Tibial artery (tissue), 4 donors: ENCODE results near the gene CCNJ.

ENCODE experiments used
- DNase-seq, 2 donors: peaks; one replicate each; pipeline ENCODE4 v3.0.0-alpha.2; 2019
- H3K27ac ChIP-seq, 2 donors: fragments of 200-600 bp; sonication (generic) in 1 of 2; 1 replicate in 1 of 2; 2 replicates in 1 of 2; pipeline ENCODE4 v1.5.1; 2018 to 2019; ENCODE audit warnings: mild to moderate bottlenecking in 1 of 2
- H3K27me3 ChIP-seq, 2 donors: fragments of 200-600 bp; sonication (generic) in 1 of 2; one replicate each; pipeline versions ENCODE4 v1.5.1 to v1.6.0; 2016 to 2019
- H3K36me3 ChIP-seq, 3 donors: fragments of 200-600 bp; sonication (generic) in 2 of 3; one replicate each; pipeline ENCODE4 v1.5.1; 2016 to 2019; ENCODE audit warnings: mild to moderate bottlenecking in 2 of 3
- H3K4me1 ChIP-seq, 4 donors: fragments of 200-600 bp; sonication (generic) in 2 of 4; 1 replicate in 3 of 4; 2 replicates in 1 of 4; pipeline ENCODE4 v1.5.1; 2016 to 2019
- H3K4me3 ChIP-seq, 2 donors: fragments of 200-600 bp; sonication (generic) in 1 of 2; 1 replicate in 1 of 2; 2 replicates in 1 of 2; pipeline ENCODE4 v1.5.1; 2018 to 2019; ENCODE audit warnings: mild to moderate bottlenecking in 2 of 2
- H3K9me3 ChIP-seq, 3 donors: fragments of 200-600 bp; sonication (generic) in 1 of 3; one replicate each; pipeline ENCODE4 v1.5.1; 2016 to 2019
- CTCF ChIP-seq, 2 experiments: fragments of 200-600 bp in 1 of 2; fragments of 450-650 bp in 1 of 2; IDR thresholded peaks; one replicate each; pipeline ENCODE4 v1.5.1; 2017 to 2019; ENCODE audit warnings: antibody characterized with exemption in 2 of 2, mild to moderate bottlenecking in 1 of 2, moderate library complexity in 1 of 2
- intact Hi-C: fragments of 100-400 bp; cut with DNase I; formaldehyde crosslinking; loops from one replicate; pipeline ENCODE4 v1.15.0; 2023; ENCODE audit warnings: low total_unique reads

Gene CCNJ

DNA sequence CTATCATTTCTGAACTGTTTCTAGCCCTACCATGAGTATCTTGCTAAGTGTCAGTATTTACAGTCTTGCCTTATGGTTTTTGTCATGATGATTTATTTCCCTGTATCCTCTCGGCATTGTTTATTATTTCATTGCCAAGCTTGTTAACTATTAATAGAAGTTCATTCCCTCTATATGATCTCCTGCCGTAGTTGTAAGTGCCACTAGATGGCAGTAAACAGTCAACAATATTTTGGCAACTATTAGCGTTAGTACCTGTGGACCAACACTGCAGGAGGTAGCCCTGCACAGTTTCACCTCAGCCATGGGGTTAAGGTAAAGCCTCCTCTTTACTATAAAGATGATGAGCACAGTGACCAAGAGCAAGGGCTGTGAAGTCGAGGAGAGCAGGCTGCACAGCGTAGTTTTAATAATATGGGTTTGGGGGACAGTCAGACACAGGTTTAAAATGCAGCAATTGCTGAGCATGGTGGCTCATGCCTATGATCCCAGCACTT is 26.1 kb upstream of the CCNJ start:
- Histone ChIP-seq H3K36me3 (no peaks in the 10 kb centered on the region), H3K4me1 (peaks cover 0 to 3% (median 0%) of the 10 kb centered on the region in 4 donors), H3K9me3 (no peaks in the 10 kb centered on the region), H3K27me3 (no peaks in the 10 kb centered on the region), H3K4me3 (no peak overlapping the region), H3K27ac (no peak overlapping the region)
- intact Hi-C loops: loop anchor here (5.0 kb wide), 1 partner anchor 275 kb away; no protein-coding TSS in a partner anchor
- peak; percentile 62 to 68 for TF ChIP-seq CTCF (IDR thresholded peaks at IDR 0.05)
- no peak for DNase-seq

- H3K4me3 ChIP-seq: no peak overlapping the region
- H3K27ac ChIP-seq: no peak overlapping the region
- H3K4me1 ChIP-seq: peaks cover 0 to 3% (median 0%) of the 10 kb centered on the region in 4 donors
- no peaks in the 10 kb centered on the region for H3K9me3 ChIP-seq
- no peaks in the 10 kb centered on the region for H3K27me3 ChIP-seq
- no peak for DNase-seq
- intact Hi-C loops: no loop called here
- TF ChIP-seq CTCF (IDR thresholded peaks at IDR 0.05): no peak
- no peaks in the 10 kb centered on the region for H3K36me3 ChIP-seq
These were observed 22.1 kb upstream of the CCNJ start for GRCh38 chr10:96021332-96021731.

- no peaks in the 10 kb centered on the region for H3K36me3 ChIP-seq
- TF ChIP-seq CTCF (IDR thresholded peaks at IDR 0.05): no peak
- intact Hi-C loops: no loop called here
These were observed 20.6 kb upstream of the CCNJ start for GRCh38 chr10:96022739-96023138.

GRCh38 chr10:96023168-96023567 is 20.2 kb upstream of the CCNJ start:
- no peak for TF ChIP-seq CTCF (IDR thresholded peaks at IDR 0.05)
- H3K27ac ChIP-seq: no peak overlapping the region
- intact Hi-C loops: no loop called here

More at GRCh38 chr10:96022739-96023138, 20.6 kb upstream of the CCNJ start:
- no peaks in the 10 kb centered on the region for H3K9me3 ChIP-seq
- no peaks in the 10 kb centered on the region for H3K27me3 ChIP-seq
- H3K4me1 ChIP-seq: no peaks in the 10 kb centered on the region
- DNase-seq: no peak
- H3K27ac ChIP-seq: no peak overlapping the region
- H3K4me3 ChIP-seq: no peak overlapping the region

DNA sequence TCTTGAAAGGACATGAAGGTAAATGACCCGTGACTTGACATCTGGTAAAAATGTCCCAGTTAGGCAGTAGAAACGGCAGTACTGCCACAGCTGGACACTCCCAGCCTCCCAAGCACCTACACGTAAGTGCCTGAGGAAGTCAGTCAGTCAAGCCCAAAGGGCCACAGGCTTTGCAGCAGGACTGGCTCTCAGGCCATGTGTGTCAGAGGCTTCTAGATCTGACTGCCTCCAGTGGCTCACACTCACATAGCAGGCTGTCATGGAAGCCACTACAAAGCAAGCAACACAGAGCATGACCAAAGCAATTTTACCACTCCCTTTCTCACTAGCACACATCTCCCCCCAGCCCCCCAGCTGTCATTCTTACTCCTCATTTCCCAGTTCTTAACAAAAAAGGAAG is 17.8 kb upstream of the CCNJ start:
- Histone ChIP-seq H3K27me3 (no peaks in the 10 kb centered on the region), H3K27ac (no peak overlapping the region)
- intact Hi-C loops: no loop called here

More at GRCh38 chr10:96023168-96023567, 20.2 kb upstream of the CCNJ start:
- Histone ChIP-seq H3K36me3 (no peaks in the 10 kb centered on the region), H3K4me1 (no peaks in the 10 kb centered on the region), H3K4me3 (no peak overlapping the region), H3K9me3 (no peaks in the 10 kb centered on the region), H3K27me3 (no peaks in the 10 kb centered on the region)
- DNase-seq: no peak

More for the DNA sequence above, 17.8 kb upstream of the CCNJ start:
- no peaks in the 10 kb centered on the region for H3K4me1 ChIP-seq
- H3K4me3 ChIP-seq: no peak overlapping the region
- TF ChIP-seq CTCF (IDR thresholded peaks at IDR 0.05): no peak
- no peaks in the 10 kb centered on the region for H3K36me3 ChIP-seq
- no peak for DNase-seq
- no peaks in the 10 kb centered on the region for H3K9me3 ChIP-seq
